Neural cell (in vitro differentiated cells): ENCODE data around the gene RAB11FIP3. TPM values are rescaled to one million over a fixed set of nuclear protein-coding genes. Genes with fewer than 3 reads are reported as not detected.

Experiments
- H2AFZ ChIP-seq: fragments of 200-600, 300-800 bp; sonication (generic), shearing (Covaris generic); 2 replicates; pipeline ENCODE4 v1.6.0; 2014; ENCODE audit warnings: low read depth, mild to moderate bottlenecking, antibody characterized with exemption, low read length, moderate library complexity
- H3F3A ChIP-seq: fragments of 200-600 bp; shearing (Covaris generic); 2 replicates; pipeline ENCODE4 v1.6.1; 2016; ENCODE audit warnings: mild to moderate bottlenecking, moderate library complexity, mixed read lengths, antibody characterized with exemption, low read length; ENCODE audit not compliant: insufficient read depth, poor library complexity, severe bottlenecking
- H3K27ac ChIP-seq: fragments of 200-600, 300-800 bp; sonication (generic), shearing (Covaris generic); 2 replicates; pipeline ENCODE4 v1.5.1; 2014; ENCODE audit warnings: mild to moderate bottlenecking, low read length, moderate library complexity
- H3K27me3 ChIP-seq: fragments of 300-800, 200-600 bp; sonication (generic), shearing (Covaris generic); 2 replicates; pipeline ENCODE4 v1.6.0; 2014; ENCODE audit warnings: mild to moderate bottlenecking, low read depth, low read length, moderate library complexity; ENCODE audit not compliant: insufficient read depth
- H3K36me3 ChIP-seq: fragments of 300-800, 200-600 bp; sonication (generic), shearing (Covaris generic); 2 replicates; pipeline ENCODE4 v1.5.1; 2014; ENCODE audit warnings: mild to moderate bottlenecking, antibody characterized with exemption, low read length, moderate library complexity; ENCODE audit not compliant: insufficient read depth
- H3K4me2 ChIP-seq: fragments of 300-800, 200-600 bp; sonication (generic), shearing (Covaris generic); 2 replicates; pipeline ENCODE4 v1.6.0; 2014; ENCODE audit warnings: mild to moderate bottlenecking, low read length
- H3K4me3 ChIP-seq: fragments of 300-800, 200-600 bp; sonication (generic), shearing (Covaris generic); 2 replicates; pipeline ENCODE4 v1.5.1; 2014; ENCODE audit warnings: mild to moderate bottlenecking, low read length, moderate library complexity
- H3K79me2 ChIP-seq: fragments of 200-600 bp; shearing (Covaris generic); replicated peaks from 2 replicates; pipeline ENCODE4 v1.6.0; 2014; ENCODE audit warnings: mild to moderate bottlenecking, low read length, moderate library complexity; ENCODE audit not compliant: insufficient read depth
- H3K9ac ChIP-seq: fragments of 300-800, 200-600 bp; sonication (generic), shearing (Covaris generic); 2 replicates; pipeline ENCODE4 v1.6.1; 2016; ENCODE audit warnings: mild to moderate bottlenecking, low read length, mixed read lengths
- H3K9me2 ChIP-seq: fragments of 200-600 bp; shearing (Covaris generic); 2 replicates; pipeline ENCODE4 v1.6.1; 2016; ENCODE audit warnings: mild to moderate bottlenecking, low read length, mixed read lengths; ENCODE audit not compliant: insufficient read depth
- H3K9me3 ChIP-seq: fragments of 200-600, 300-800 bp; sonication (generic), shearing (Covaris generic); 2 replicates; pipeline ENCODE4 v1.6.1; 2016; ENCODE audit warnings: mild to moderate bottlenecking, mixed run types, low read length, moderate library complexity, mixed read lengths
- H4K20me1 ChIP-seq: fragments of 200-600 bp; shearing (Covaris generic); 2 replicates; pipeline ENCODE4 v1.6.1; 2016; ENCODE audit warnings: mild to moderate bottlenecking, mixed run types; ENCODE audit not compliant: insufficient read depth
- EP300 ChIP-seq: fragments of 450-650 bp; conservative IDR thresholded peaks from 2 replicates; pipeline ENCODE4 v1.6.1; 2014; ENCODE audit warnings: antibody characterized with exemption, mild to moderate bottlenecking, moderate library complexity; ENCODE audit not compliant: poor library complexity, severe bottlenecking
- EZH2 ChIP-seq: fragments of 200-600, 300-800 bp; shearing (Covaris generic), sonication (generic); IDR thresholded peaks from 2 replicates; pipeline ENCODE4 v1.6.1; 2014; ENCODE audit warnings: antibody characterized with exemption, low read length, borderline replicate concordance, mild to moderate bottlenecking; ENCODE audit not compliant: insufficient read depth, poor library complexity, severe bottlenecking
- MXI1 ChIP-seq: fragments of 450-650 bp; conservative IDR thresholded peaks from 2 replicates; pipeline ENCODE4 v1.6.1; 2014; ENCODE audit warnings: antibody characterized with exemption, mild to moderate bottlenecking; ENCODE audit not compliant: poor library complexity, severe bottlenecking
- POLR2AphosphoS5 ChIP-seq: IDR thresholded peaks from 2 replicates; pipeline ENCODE4 v1.6.1; 2012
- RAD21 ChIP-seq: fragments of 450-650 bp; conservative IDR thresholded peaks from 2 replicates; pipeline ENCODE4 v1.6.1; 2014; ENCODE audit warnings: antibody characterized with exemption, mild to moderate bottlenecking, moderate library complexity
- SMC3 ChIP-seq: fragments of 450-650 bp; conservative IDR thresholded peaks from 2 replicates; pipeline ENCODE4 v1.6.1; 2014; ENCODE audit warnings: antibody characterized with exemption, mild to moderate bottlenecking, moderate library complexity; ENCODE audit not compliant: poor library complexity
- TAF1 ChIP-seq: IDR thresholded peaks from 2 replicates; pipeline ENCODE4 v1.6.1; 2012; ENCODE audit warnings: low read depth
- polyA plus RNA-seq: library from polyadenylated mRNA; depleted of rRNA; stranded (reverse); fragments of >200 nt; gene quantifications from 2 replicates; pipeline ENCODE4 v1.2.3, GENCODE V29; 2014
- TF ChIP-seq, protein P1 (sequence below): fragments of 450-650 bp; IDR thresholded peaks from 2 replicates; pipeline ENCODE4 v1.5.1; 2014; ENCODE audit warnings: antibody characterized with exemption, mild to moderate bottlenecking, moderate library complexity; ENCODE audit not compliant: poor library complexity, severe bottlenecking
- TF ChIP-seq, protein P2 (sequence below): IDR thresholded peaks from 2 replicates; pipeline ENCODE4 v1.6.1; 2012; ENCODE audit warnings: borderline replicate concordance

RAB11FIP3 gene
- polyA plus RNA-seq, 1 donor from 2014 or later = 55.0 TPM

DNA sequence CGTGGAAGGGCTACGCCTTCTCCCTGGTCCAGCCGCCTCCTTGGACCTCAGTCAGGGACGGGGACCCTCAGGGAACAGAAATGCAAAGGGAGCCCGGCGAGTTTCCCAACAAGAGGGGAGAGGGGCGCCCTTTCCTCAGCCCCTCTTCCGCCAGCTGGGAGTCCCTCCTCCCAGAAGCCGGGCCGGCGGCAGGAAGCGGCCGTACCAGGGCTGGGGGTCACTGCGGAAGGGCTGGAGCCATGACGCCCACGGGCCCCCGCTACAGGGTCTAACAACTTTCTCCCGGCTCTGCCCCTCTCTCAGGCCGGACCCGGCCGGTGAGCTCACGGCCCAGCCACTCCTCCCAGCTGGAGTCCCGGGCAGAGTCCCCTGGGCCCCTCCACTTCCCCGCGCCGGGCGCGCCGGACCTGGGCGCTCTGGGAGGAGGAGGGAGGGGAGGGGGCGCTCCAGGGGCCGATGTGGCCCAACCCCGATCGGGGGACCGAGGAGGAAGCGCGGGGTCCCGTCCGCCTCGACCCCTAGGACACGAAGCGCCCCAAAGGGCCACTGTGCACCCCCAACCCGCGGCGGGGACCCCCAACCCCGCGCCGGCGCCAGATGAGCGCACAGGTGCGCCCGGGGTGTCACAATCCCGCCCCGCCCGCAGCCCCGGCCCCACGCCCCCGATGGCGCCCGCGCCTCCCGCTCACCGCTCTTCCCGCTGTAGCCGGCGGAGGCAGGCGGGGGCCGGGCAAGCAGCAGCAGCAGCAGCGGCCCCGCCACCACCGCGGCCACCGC lies 44.2 kb upstream of the RAB11FIP3 start:
- Histone ChIP-seq H3K27ac (no peak overlapping the region), H3K9ac (peak overlapping the region; percentile 73), H3K27me3 (no peaks in the 10 kb centered on the region), H3K79me2 (peaks cover 6% of the 10 kb centered on the region), H3K9me2 (no peaks in the 10 kb centered on the region), H4K20me1 (peaks cover 4% of the 10 kb centered on the region), H3K9me3 (no peaks in the 10 kb centered on the region), H3K36me3 (no peaks in the 10 kb centered on the region), H3F3A (no peaks in the 10 kb centered on the region), H3K4me2 (peak overlapping the region; percentile 84), H2AFZ (no peak overlapping the region), H3K4me3 (peak overlapping the region; percentile 95)
- TF ChIP-seq, protein P1, sequence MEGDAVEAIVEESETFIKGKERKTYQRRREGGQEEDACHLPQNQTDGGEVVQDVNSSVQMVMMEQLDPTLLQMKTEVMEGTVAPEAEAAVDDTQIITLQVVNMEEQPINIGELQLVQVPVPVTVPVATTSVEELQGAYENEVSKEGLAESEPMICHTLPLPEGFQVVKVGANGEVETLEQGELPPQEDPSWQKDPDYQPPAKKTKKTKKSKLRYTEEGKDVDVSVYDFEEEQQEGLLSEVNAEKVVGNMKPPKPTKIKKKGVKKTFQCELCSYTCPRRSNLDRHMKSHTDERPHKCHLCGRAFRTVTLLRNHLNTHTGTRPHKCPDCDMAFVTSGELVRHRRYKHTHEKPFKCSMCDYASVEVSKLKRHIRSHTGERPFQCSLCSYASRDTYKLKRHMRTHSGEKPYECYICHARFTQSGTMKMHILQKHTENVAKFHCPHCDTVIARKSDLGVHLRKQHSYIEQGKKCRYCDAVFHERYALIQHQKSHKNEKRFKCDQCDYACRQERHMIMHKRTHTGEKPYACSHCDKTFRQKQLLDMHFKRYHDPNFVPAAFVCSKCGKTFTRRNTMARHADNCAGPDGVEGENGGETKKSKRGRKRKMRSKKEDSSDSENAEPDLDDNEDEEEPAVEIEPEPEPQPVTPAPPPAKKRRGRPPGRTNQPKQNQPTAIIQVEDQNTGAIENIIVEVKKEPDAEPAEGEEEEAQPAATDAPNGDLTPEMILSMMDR = no peak
- TF ChIP-seq EZH2 = no peak
- no peak for TF ChIP-seq EP300
- TF ChIP-seq TAF1 = no peak
- no peak for TF ChIP-seq SMC3
- TF ChIP-seq, protein P2, sequence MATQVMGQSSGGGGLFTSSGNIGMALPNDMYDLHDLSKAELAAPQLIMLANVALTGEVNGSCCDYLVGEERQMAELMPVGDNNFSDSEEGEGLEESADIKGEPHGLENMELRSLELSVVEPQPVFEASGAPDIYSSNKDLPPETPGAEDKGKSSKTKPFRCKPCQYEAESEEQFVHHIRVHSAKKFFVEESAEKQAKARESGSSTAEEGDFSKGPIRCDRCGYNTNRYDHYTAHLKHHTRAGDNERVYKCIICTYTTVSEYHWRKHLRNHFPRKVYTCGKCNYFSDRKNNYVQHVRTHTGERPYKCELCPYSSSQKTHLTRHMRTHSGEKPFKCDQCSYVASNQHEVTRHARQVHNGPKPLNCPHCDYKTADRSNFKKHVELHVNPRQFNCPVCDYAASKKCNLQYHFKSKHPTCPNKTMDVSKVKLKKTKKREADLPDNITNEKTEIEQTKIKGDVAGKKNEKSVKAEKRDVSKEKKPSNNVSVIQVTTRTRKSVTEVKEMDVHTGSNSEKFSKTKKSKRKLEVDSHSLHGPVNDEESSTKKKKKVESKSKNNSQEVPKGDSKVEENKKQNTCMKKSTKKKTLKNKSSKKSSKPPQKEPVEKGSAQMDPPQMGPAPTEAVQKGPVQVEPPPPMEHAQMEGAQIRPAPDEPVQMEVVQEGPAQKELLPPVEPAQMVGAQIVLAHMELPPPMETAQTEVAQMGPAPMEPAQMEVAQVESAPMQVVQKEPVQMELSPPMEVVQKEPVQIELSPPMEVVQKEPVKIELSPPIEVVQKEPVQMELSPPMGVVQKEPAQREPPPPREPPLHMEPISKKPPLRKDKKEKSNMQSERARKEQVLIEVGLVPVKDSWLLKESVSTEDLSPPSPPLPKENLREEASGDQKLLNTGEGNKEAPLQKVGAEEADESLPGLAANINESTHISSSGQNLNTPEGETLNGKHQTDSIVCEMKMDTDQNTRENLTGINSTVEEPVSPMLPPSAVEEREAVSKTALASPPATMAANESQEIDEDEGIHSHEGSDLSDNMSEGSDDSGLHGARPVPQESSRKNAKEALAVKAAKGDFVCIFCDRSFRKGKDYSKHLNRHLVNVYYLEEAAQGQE = no peak
- no peak for TF ChIP-seq POLR2AphosphoS5
- TF ChIP-seq MXI1 = no peak
- TF ChIP-seq RAD21 = no peak

DNA sequence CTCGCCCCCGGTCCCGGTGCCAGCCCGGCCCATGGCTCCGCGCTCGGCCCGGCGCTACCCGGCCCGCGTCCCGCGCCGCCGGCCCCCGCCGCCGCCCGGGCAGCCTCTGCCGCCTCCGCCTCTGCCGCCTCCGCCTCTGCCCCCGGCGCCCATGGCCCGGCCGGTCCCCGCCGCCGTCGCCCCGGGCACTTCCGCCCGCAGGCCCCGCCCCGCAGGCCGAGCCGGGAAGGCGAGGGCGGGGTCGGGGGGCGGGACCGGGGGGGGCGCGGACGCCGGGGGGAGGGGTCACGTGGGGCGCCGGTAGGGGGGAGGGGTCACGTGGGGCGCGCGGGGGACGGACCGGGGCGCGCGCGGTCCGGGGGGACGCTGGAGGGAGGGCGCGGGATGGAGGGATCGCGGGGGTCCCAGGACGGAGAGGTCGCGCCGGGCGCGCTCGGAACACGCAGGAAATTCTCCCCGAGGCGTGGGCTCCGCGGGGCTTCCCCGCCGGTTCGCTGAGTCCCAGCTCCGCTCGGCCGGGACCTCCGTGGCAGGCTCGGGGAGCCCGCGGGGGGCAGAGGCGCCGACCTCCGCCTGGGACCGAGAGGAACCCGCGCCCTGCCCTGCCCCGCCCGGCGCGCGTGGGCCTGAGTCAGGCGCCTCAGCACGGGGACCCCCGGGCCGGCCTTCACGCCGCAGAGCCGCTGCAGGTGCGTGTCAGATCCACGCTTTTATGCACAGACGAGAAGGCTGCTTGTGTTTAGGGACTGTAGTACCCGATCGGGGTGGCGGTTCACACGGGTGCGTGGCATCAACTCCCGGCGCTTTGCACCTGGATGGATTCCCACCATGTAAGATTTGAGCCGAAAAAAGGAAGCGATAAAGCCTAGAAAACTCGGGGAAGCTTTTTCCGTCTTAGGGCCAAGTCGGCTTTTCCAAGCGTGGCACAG lies 43.4 kb upstream of the RAB11FIP3 start, which contains the start of gene PGAP6:
Gene PGAP6, minus strand, starts transcription at position 190 of the 929 bp plus-strand sequence. Its CDS starts 157 bp downstream, at position 33.
- Histone ChIP-seq H3K4me3 (peak within 1 kb of the TSS; percentile 95), H3K9ac (peak within 1 kb of the TSS; percentile 73), H4K20me1 (peaks cover 4% of the 10 kb centered on the region), H3K9me2 (no peaks in the 10 kb centered on the region), H3K9me3 (no peaks in the 10 kb centered on the region), H3K27me3 (no peaks in the 10 kb centered on the region), H3K27ac (peak within 1 kb of the TSS; percentile 37), H3K79me2 (peaks cover 6% of the 10 kb centered on the region), H3K36me3 (no peaks in the 10 kb centered on the region), H3F3A (no peaks in the 10 kb centered on the region), H3K4me2 (peak within 1 kb of the TSS; percentile 84), H2AFZ (peak within 1 kb of the TSS; percentile 33)
- no peak for TF ChIP-seq TAF1
- no peak for TF ChIP-seq RAD21
- peak; percentile 79 for TF ChIP-seq MXI1
- peak; percentile 11 for TF ChIP-seq EP300
- TF ChIP-seq, protein P1 = no peak
- TF ChIP-seq, protein P2 = no peak
- TF ChIP-seq SMC3 = no peak
- TF ChIP-seq POLR2AphosphoS5 = peak; percentile 63
- no peak for TF ChIP-seq EZH2
